EH (cell line): ENCODE data around the gene PRDM2.

Experiments used
- DNase-seq: peaks from one replicate; pipeline ENCODE4 v3.0.0-alpha.2; 2015; ENCODE audit warnings: low read depth

The PRDM2 gene

GRCh38 chr1:13842497-13842896 lies 142.5 kb downstream of the PRDM2 start:
- no peak for DNase-seq

DNA sequence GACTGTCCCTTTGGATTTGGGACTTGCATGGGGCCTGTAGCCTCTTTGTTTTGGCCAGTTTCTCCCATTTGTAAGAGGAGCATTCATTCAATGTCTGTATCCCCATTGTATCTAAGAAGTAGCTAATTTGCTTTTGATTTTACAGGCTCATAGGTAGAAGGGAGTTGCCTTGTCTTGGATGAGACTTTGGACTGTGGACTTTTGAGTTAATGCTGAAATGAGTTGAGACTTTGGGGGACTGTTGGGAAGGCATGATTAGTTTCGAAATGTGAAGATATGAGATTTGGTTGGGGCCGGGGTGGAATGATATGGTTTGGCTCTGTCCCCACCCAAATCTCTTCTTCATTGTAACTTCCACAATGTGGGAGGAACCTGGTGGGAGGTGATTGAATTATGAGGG lies 151.7 kb downstream of the PRDM2 start:
- DNase-seq, result no peak

GRCh38 chr1:13855554-13855953 lies 155.6 kb downstream of the PRDM2 start:
- no peak for DNase-seq

DNA sequence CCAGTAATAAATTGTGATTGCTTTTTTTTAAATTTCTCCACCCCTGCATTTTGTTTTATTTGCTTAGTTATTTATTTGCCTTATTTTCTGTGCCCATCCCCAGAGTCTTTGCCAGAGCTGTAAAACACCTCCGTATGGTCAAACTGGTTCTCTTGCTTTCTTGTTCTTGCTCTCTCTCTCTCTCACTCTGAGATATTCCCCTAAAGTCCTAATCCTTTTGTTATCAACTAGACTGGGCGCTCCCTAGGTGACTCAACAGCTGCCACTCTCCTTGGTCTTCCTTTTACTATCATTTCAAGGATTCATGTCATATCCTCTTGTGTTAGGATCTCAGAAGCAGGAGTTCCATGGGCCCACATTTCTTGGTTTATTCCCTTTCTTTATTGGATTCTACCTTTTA lies 160.0 kb downstream of the PRDM2 start:
- no peak for DNase-seq

DNA sequence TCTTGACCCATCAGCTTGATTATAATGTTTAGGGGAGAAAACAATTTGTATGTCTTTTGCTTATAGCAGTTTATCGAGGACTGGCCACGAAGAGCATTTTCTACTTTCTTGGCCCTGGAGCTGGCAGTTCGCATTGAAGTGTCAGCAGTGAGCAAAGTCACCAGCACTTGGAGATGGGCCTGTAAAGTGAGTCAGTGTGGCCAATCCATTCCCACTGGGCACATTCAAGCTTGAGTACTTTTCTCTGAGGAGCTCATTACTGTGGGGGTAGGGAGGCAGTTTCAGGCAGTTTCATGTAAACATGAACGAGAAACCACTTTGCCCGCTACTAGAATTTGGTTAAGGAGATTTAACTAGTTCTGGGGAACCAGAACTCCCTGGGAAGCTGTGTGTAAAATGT lies 164.8 kb downstream of the PRDM2 start:
- no peak for DNase-seq

DNA sequence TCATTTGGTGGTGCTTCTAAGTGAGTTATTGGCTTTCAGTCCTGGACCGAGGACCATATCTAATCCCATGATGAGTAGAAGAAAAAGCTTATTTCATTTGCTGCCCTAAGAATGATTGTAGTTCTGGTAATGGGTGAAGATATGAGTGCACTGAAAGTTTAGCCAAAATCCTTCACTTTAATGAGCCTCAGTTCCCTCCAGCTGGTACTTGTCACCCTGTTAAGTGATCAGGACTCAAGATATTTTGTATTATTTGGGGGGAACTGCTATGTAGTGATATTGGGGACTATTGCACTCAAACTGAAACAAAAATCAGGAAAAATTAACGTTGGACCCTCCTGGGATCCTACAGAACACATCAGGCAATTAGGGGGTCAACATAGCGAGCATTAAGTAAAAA lies 165.9 kb downstream of the PRDM2 start:
- DNase-seq, result no peak

- DNase-seq, result no peak
These were observed 167.6 kb downstream of the PRDM2 start for GRCh38 chr1:13867603-13868002.

- DNase-seq, result no peak
These were observed 169.3 kb downstream of the PRDM2 start for GRCh38 chr1:13869172-13869797.

GRCh38 chr1:13871413-13871812 lies 171.4 kb downstream of the PRDM2 start:
- no peak for DNase-seq

DNA sequence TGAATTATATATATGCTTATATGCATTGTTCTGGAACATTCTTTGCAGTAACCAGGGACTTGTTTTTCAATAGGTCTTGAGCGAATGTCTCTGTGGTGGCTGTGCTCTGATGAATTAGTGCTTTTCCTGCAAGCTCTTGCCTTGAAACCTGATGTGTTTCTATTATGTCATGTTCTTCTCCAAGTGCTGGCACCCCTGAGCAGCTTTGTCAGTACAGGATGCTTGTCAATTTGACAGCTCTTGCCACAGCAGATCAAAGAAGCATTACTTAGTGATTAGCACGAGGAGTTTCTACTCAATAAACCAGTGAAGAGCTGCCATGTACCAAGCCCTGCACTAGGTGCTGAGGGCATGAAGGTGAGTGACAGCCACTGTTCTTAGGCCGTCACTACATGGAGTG lies 171.9 kb downstream of the PRDM2 start:
- no peak for DNase-seq

- DNase-seq, result no peak
These were observed 173.0 kb downstream of the PRDM2 start for GRCh38 chr1:13873032-13873431.
